Activated naive CD4-positive, alpha-beta T cell treated with anti-CD3 and anti-CD28 coated beads, Interleukin-2, amount 50 U/mL, for 24 hours (primary cell): ENCODE results near the gene TULP4.

Source experiments
- H3K27ac Mint-ChIP-seq: one replicate; pipeline ENCODE4 v1.8.0; 2021; ENCODE audit warnings: mild to moderate bottlenecking, mixed read lengths
- H3K27me3 Mint-ChIP-seq: one replicate; pipeline ENCODE4 v1.8.0; 2021; ENCODE audit warnings: mixed read lengths
- H3K36me3 Mint-ChIP-seq: one replicate; pipeline ENCODE4 v1.8.0; 2021; ENCODE audit warnings: mixed read lengths
- H3K4me1 Mint-ChIP-seq: one replicate; pipeline ENCODE4 v1.8.0; 2021; ENCODE audit warnings: mixed read lengths
- H3K4me3 Mint-ChIP-seq: one replicate; pipeline ENCODE4 v1.8.0; 2021; ENCODE audit warnings: mild to moderate bottlenecking, mixed read lengths
- H3K9me3 Mint-ChIP-seq: one replicate; pipeline ENCODE4 v1.8.0; 2021; ENCODE audit warnings: mixed read lengths

The TULP4 gene

GRCh38 chr6:158419339-158419909, 107.2 kb downstream of the TULP4 start:
- peaks cover 24% of the 10 kb centered on the region for H3K36me3 Mint-ChIP-seq
- no peak overlapping the region for H3K4me3 Mint-ChIP-seq
- no peak overlapping the region for H3K27ac Mint-ChIP-seq
- H3K9me3 Mint-ChIP-seq = no peaks in the 10 kb centered on the region
- no peaks in the 10 kb centered on the region for H3K27me3 Mint-ChIP-seq
- H3K4me1 Mint-ChIP-seq = no peaks in the 10 kb centered on the region

- Mint-ChIP-seq H3K9me3 (no peaks in the 10 kb centered on the region), H3K27ac (no peak overlapping the region), H3K4me1 (no peaks in the 10 kb centered on the region), H3K36me3 (peaks cover 30% of the 10 kb centered on the region), H3K4me3 (no peak overlapping the region), H3K27me3 (no peaks in the 10 kb centered on the region)
These were observed 109.1 kb downstream of the TULP4 start for GRCh38 chr6:158421381-158421780.

- Mint-ChIP-seq H3K9me3 (no peaks in the 10 kb centered on the region), H3K4me1 (no peaks in the 10 kb centered on the region), H3K4me3 (no peak overlapping the region), H3K36me3 (peaks cover 20% of the 10 kb centered on the region), H3K27me3 (no peaks in the 10 kb centered on the region), H3K27ac (no peak overlapping the region)
These were observed 110.5 kb downstream of the TULP4 start for GRCh38 chr6:158422629-158423238.

GRCh38 chr6:158431036-158431435, 118.8 kb downstream of the TULP4 start:
- Mint-ChIP-seq H3K4me3 (no peak overlapping the region), H3K36me3 (peaks cover 7% of the 10 kb centered on the region), H3K9me3 (no peaks in the 10 kb centered on the region), H3K27me3 (no peaks in the 10 kb centered on the region), H3K27ac (no peak overlapping the region), H3K4me1 (no peaks in the 10 kb centered on the region)

GRCh38 chr6:158431560-158431959, 119.3 kb downstream of the TULP4 start:
- no peaks in the 10 kb centered on the region for H3K27me3 Mint-ChIP-seq
- no peak overlapping the region for H3K27ac Mint-ChIP-seq
- H3K9me3 Mint-ChIP-seq = no peaks in the 10 kb centered on the region
- no peaks in the 10 kb centered on the region for H3K4me1 Mint-ChIP-seq
- H3K4me3 Mint-ChIP-seq = no peak overlapping the region
- H3K36me3 Mint-ChIP-seq = peaks cover 4% of the 10 kb centered on the region

GRCh38 chr6:158437571-158437970, 125.3 kb downstream of the TULP4 start:
- Mint-ChIP-seq H3K36me3 (peaks cover 2% of the 10 kb centered on the region), H3K4me1 (no peaks in the 10 kb centered on the region), H3K9me3 (no peaks in the 10 kb centered on the region), H3K27me3 (no peaks in the 10 kb centered on the region), H3K27ac (no peak overlapping the region), H3K4me3 (no peak overlapping the region)

GRCh38 chr6:158438226-158438625, 126.0 kb downstream of the TULP4 start:
- H3K4me1 Mint-ChIP-seq = no peaks in the 10 kb centered on the region
- no peaks in the 10 kb centered on the region for H3K27me3 Mint-ChIP-seq
- no peaks in the 10 kb centered on the region for H3K9me3 Mint-ChIP-seq
- H3K36me3 Mint-ChIP-seq = peaks cover 2% of the 10 kb centered on the region
- H3K27ac Mint-ChIP-seq = no peak overlapping the region
- H3K4me3 Mint-ChIP-seq = no peak overlapping the region

GRCh38 chr6:158439255-158439654, 127.0 kb downstream of the TULP4 start:
- Mint-ChIP-seq H3K9me3 (no peaks in the 10 kb centered on the region), H3K4me1 (no peaks in the 10 kb centered on the region), H3K27ac (no peak overlapping the region), H3K27me3 (no peaks in the 10 kb centered on the region), H3K36me3 (peaks cover 6% of the 10 kb centered on the region), H3K4me3 (no peak overlapping the region)

GRCh38 chr6:158441716-158442215, 129.5 kb downstream of the TULP4 start:
- H3K27ac Mint-ChIP-seq = no peak overlapping the region
- no peak overlapping the region for H3K4me3 Mint-ChIP-seq
- peaks cover 8% of the 10 kb centered on the region for H3K36me3 Mint-ChIP-seq
- H3K27me3 Mint-ChIP-seq = no peaks in the 10 kb centered on the region
- H3K4me1 Mint-ChIP-seq = no peaks in the 10 kb centered on the region
- no peaks in the 10 kb centered on the region for H3K9me3 Mint-ChIP-seq

GRCh38 chr6:158442306-158442705, 130.0 kb downstream of the TULP4 start:
- peaks cover 8% of the 10 kb centered on the region for H3K36me3 Mint-ChIP-seq
- H3K9me3 Mint-ChIP-seq = no peaks in the 10 kb centered on the region
- no peak overlapping the region for H3K27ac Mint-ChIP-seq
- no peaks in the 10 kb centered on the region for H3K27me3 Mint-ChIP-seq
- no peak overlapping the region for H3K4me3 Mint-ChIP-seq
- no peaks in the 10 kb centered on the region for H3K4me1 Mint-ChIP-seq

GRCh38 chr6:158445426-158446085, 133.3 kb downstream of the TULP4 start:
- H3K36me3 Mint-ChIP-seq = peaks cover 11% of the 10 kb centered on the region
- H3K4me3 Mint-ChIP-seq = no peak overlapping the region
- no peak overlapping the region for H3K27ac Mint-ChIP-seq

GRCh38 chr6:158448856-158449255, 136.6 kb downstream of the TULP4 start:
- Mint-ChIP-seq H3K27ac (no peak overlapping the region), H3K27me3 (no peaks in the 10 kb centered on the region), H3K4me1 (no peaks in the 10 kb centered on the region), H3K9me3 (no peaks in the 10 kb centered on the region), H3K36me3 (peaks cover 9% of the 10 kb centered on the region), H3K4me3 (no peak overlapping the region)

More at GRCh38 chr6:158445426-158446085, 133.3 kb downstream of the TULP4 start:
- no peaks in the 10 kb centered on the region for H3K27me3 Mint-ChIP-seq
- H3K9me3 Mint-ChIP-seq = no peaks in the 10 kb centered on the region
- H3K4me1 Mint-ChIP-seq = no peaks in the 10 kb centered on the region

GRCh38 chr6:158452191-158452590, 139.9 kb downstream of the TULP4 start:
- peaks cover 9% of the 10 kb centered on the region for H3K36me3 Mint-ChIP-seq
- H3K4me3 Mint-ChIP-seq = no peak overlapping the region
- H3K27ac Mint-ChIP-seq = no peak overlapping the region
- H3K4me1 Mint-ChIP-seq = no peaks in the 10 kb centered on the region
- no peaks in the 10 kb centered on the region for H3K9me3 Mint-ChIP-seq
- H3K27me3 Mint-ChIP-seq = no peaks in the 10 kb centered on the region

- Mint-ChIP-seq H3K27me3 (no peaks in the 10 kb centered on the region), H3K27ac (no peak overlapping the region), H3K36me3 (peaks cover 22% of the 10 kb centered on the region), H3K9me3 (no peaks in the 10 kb centered on the region), H3K4me1 (no peaks in the 10 kb centered on the region), H3K4me3 (no peak overlapping the region)
These were observed 144.9 kb downstream of the TULP4 start for GRCh38 chr6:158457131-158457530.

GRCh38 chr6:158457616-158458278, 145.5 kb downstream of the TULP4 start:
- Mint-ChIP-seq H3K36me3 (peaks cover 20% of the 10 kb centered on the region), H3K27ac (no peak overlapping the region), H3K27me3 (no peaks in the 10 kb centered on the region), H3K4me1 (no peaks in the 10 kb centered on the region), H3K9me3 (no peaks in the 10 kb centered on the region), H3K4me3 (no peak overlapping the region)

- Mint-ChIP-seq H3K36me3 (peaks cover 22% of the 10 kb centered on the region), H3K4me3 (no peak overlapping the region), H3K27ac (no peak overlapping the region), H3K27me3 (no peaks in the 10 kb centered on the region), H3K4me1 (no peaks in the 10 kb centered on the region), H3K9me3 (no peaks in the 10 kb centered on the region)
These were observed 147.5 kb downstream of the TULP4 start for GRCh38 chr6:158459726-158460125.
